Activated CD4-positive, alpha-beta T cell treated with anti-CD3 and anti-CD28 coated beads, Interleukin-10, Interleukin-2, amounts not matched to agents 100 ng/mL and 50 ng/mL, durations not matched to agents 16 hours and 8 hours (primary cell): Measurements from ENCODE around the gene PODXL2.
A peak's percentile ranks its signal among the peaks of the same experiment; 100 is the strongest.
"Not testable (repeated sequence)": the region's sequence is repeated elsewhere in the genome, so short reads cannot be mapped to it uniquely, and the experiment has no call there.

Experiments used
- DNase-seq: peaks from one replicate; pipeline ENCODE4 v3.0.0-alpha.2; 2020

Gene PODXL2

GRCh38 chr3:127677541-127678314, 48.7 kb downstream of the PODXL2 start:
- no peak for DNase-seq

- DNase-seq: no peak
These were observed 49.3 kb downstream of the PODXL2 start for GRCh38 chr3:127678315-127678599.

- no peak for DNase-seq
These were observed 49.9 kb downstream of the PODXL2 start for GRCh38 chr3:127678611-127679533.

- DNase-seq: no peak
These were observed 50.7 kb downstream of the PODXL2 start for GRCh38 chr3:127679534-127680145.

GRCh38 chr3:127680146-127680661, 51.2 kb downstream of the PODXL2 start:
- DNase-seq: no peak

- no peak for DNase-seq
These were observed 51.8 kb downstream of the PODXL2 start for GRCh38 chr3:127680798-127681221.

GRCh38 chr3:127682175-127682554, 53.2 kb downstream of the PODXL2 start:
- not testable (repeated sequence) for DNase-seq

GRCh38 chr3:127682561-127682960, 53.6 kb downstream of the PODXL2 start:
- no peak for DNase-seq

GRCh38 chr3:127684871-127685707, 56.1 kb downstream of the PODXL2 start:
- DNase-seq: no peak

GRCh38 chr3:127685708-127686511, 56.9 kb downstream of the PODXL2 start:
- DNase-seq: no peak

- DNase-seq: no peak
These were observed 57.5 kb downstream of the PODXL2 start for GRCh38 chr3:127686512-127686894.

- DNase-seq: no peak
These were observed 58.3 kb downstream of the PODXL2 start for GRCh38 chr3:127687228-127687737.

GRCh38 chr3:127688022-127688415, 59.0 kb downstream of the PODXL2 start:
- no peak for DNase-seq

- DNase-seq: no peak
These were observed 59.7 kb downstream of the PODXL2 start for GRCh38 chr3:127688416-127689265.

- DNase-seq: no peak
These were observed 60.4 kb downstream of the PODXL2 start for GRCh38 chr3:127689266-127689860.

- DNase-seq: no peak
These were observed 61.1 kb downstream of the PODXL2 start for GRCh38 chr3:127690106-127690505.

GRCh38 chr3:127690823-127691452, 62.0 kb downstream of the PODXL2 start:
- peak; percentile 16 for DNase-seq

- no peak for DNase-seq
These were observed 62.5 kb downstream of the PODXL2 start for GRCh38 chr3:127691489-127691888.

GRCh38 chr3:127691974-127692373, 63.0 kb downstream of the PODXL2 start:
- DNase-seq: no peak
